MM.1S (cell line): ENCODE data around the gene GCNT3.
"Not testable (repeated sequence)": the region's sequence is repeated elsewhere in the genome, so short reads cannot be mapped to it uniquely, and the experiment has no call there.

ENCODE experiments used
- DNase-seq: peaks from one replicate; pipeline ENCODE4 v3.0.0-alpha.2; 2015
- H2AFZ ChIP-seq: fragments of 300-600 bp; sonication (generic); 2 replicates; pipeline ENCODE4 v1.6.0; 2016; ENCODE audit warnings: antibody characterized with exemption, low read length
- H3F3A ChIP-seq: fragments of 300-600 bp; sonication (generic); 2 replicates; pipeline ENCODE4 v1.6.1; 2016; ENCODE audit warnings: mild to moderate bottlenecking, antibody characterized with exemption, low read length, moderate library complexity, mixed read lengths; ENCODE audit not compliant: insufficient read depth
- H3K27ac ChIP-seq: fragments of 300-600 bp; sonication (generic); 2 replicates; pipeline ENCODE4 v1.5.1; 2016; ENCODE audit warnings: mild to moderate bottlenecking, low read length
- H3K27me3 ChIP-seq: fragments of 300-600 bp; sonication (generic); replicated peaks from 2 replicates; pipeline ENCODE4 v1.6.0; 2016; ENCODE audit warnings: low read length; ENCODE audit not compliant: insufficient read depth
- H3K36me3 ChIP-seq: fragments of 300-600 bp; sonication (generic); replicated peaks from 2 replicates; pipeline ENCODE4 v1.6.1; 2016; ENCODE audit warnings: mild to moderate bottlenecking, low read length, mixed read lengths; ENCODE audit not compliant: insufficient read depth
- H3K4me1 ChIP-seq: fragments of 300-600 bp; sonication (generic); 2 replicates; pipeline ENCODE4 v1.6.1; 2016; ENCODE audit warnings: low read length, mixed read lengths
- H3K4me2 ChIP-seq: fragments of 300-600 bp; sonication (generic); 2 replicates; pipeline ENCODE4 v1.6.0; 2016; ENCODE audit warnings: low read depth, low read length
- H3K4me3 ChIP-seq: fragments of 300-600 bp; sonication (generic); 2 replicates; pipeline ENCODE4 v1.5.1; 2016; ENCODE audit warnings: low read length, mixed read lengths
- H3K79me2 ChIP-seq: fragments of 300-600 bp; sonication (generic); 2 replicates; pipeline ENCODE4 v1.6.1; 2016; ENCODE audit warnings: mixed run types, low read length, mixed read lengths
- H3K9ac ChIP-seq: fragments of 300-600 bp; sonication (generic); 2 replicates; pipeline ENCODE4 v1.6.1; 2016; ENCODE audit warnings: low read length, mixed read lengths
- H3K9me2 ChIP-seq: fragments of 300-600 bp; sonication (generic); replicated peaks from 2 replicates; pipeline ENCODE4 v1.6.1; 2016; ENCODE audit warnings: mild to moderate bottlenecking, low read length, mixed read lengths; ENCODE audit not compliant: insufficient read depth
- H3K9me3 ChIP-seq: fragments of 300-600 bp; sonication (generic); replicated peaks from 2 replicates; pipeline ENCODE4 v1.6.1; 2016; ENCODE audit warnings: mild to moderate bottlenecking, low read length, mixed read lengths; ENCODE audit not compliant: insufficient read depth
- H4K20me1 ChIP-seq: fragments of 300-600 bp; sonication (generic); 2 replicates; pipeline ENCODE4 v1.6.1; 2016; ENCODE audit warnings: mild to moderate bottlenecking, low read length, moderate library complexity, mixed read lengths; ENCODE audit not compliant: insufficient read depth
- EZH2 ChIP-seq: fragments of 300-600 bp; sonication (generic); optimal IDR thresholded peaks from 2 replicates; pipeline ENCODE3; 2017; ENCODE audit warnings: low read depth, mild to moderate bottlenecking, antibody characterized with exemption, low read length, mixed read lengths
- EZH2phosphoT487 ChIP-seq: fragments of 300-600 bp; sonication (generic); IDR thresholded peaks from 2 replicates; pipeline ENCODE4 v1.6.1; 2018; ENCODE audit warnings: antibody characterized with exemption, low read length
- TF ChIP-seq, protein P1 (sequence below): fragments of 300-600 bp; sonication (generic); IDR thresholded peaks from 2 replicates; pipeline ENCODE4 v1.5.1; 2016; ENCODE audit warnings: antibody characterized with exemption, low read length, mixed read lengths

Gene GCNT3

DNA sequence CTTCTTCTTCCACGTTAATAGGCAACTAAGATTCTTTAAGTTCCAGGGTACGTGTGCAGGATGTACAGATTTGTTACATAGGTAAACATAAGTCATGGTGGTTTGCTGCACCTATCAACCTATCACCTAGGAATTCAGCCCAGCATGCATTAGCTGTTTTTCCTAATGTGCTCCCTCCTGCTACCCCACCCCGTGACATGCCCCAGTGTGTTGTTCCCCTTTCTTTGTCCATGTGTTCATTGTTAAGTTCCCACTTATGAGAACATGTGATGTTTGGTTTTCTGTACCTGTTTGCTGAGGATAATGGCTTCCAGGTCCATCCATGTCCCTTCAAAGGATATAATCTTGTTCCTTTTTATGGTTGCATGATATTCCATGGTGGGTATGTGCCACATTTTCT, 24.6 kb downstream of the GCNT3 start:
- H3K9me3 ChIP-seq = no peaks in the 10 kb centered on the region
- TF ChIP-seq, protein P1, sequence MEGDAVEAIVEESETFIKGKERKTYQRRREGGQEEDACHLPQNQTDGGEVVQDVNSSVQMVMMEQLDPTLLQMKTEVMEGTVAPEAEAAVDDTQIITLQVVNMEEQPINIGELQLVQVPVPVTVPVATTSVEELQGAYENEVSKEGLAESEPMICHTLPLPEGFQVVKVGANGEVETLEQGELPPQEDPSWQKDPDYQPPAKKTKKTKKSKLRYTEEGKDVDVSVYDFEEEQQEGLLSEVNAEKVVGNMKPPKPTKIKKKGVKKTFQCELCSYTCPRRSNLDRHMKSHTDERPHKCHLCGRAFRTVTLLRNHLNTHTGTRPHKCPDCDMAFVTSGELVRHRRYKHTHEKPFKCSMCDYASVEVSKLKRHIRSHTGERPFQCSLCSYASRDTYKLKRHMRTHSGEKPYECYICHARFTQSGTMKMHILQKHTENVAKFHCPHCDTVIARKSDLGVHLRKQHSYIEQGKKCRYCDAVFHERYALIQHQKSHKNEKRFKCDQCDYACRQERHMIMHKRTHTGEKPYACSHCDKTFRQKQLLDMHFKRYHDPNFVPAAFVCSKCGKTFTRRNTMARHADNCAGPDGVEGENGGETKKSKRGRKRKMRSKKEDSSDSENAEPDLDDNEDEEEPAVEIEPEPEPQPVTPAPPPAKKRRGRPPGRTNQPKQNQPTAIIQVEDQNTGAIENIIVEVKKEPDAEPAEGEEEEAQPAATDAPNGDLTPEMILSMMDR = no peak
- no peak for TF ChIP-seq EZH2
- no peak for TF ChIP-seq EZH2phosphoT487
- no peaks in the 10 kb centered on the region for H4K20me1 ChIP-seq
- H3K27me3 ChIP-seq = no peaks in the 10 kb centered on the region
- no peak overlapping the region for H3K27ac ChIP-seq
- no peak for DNase-seq
- no peaks in the 10 kb centered on the region for H3K4me1 ChIP-seq
- no peaks in the 10 kb centered on the region for H3K79me2 ChIP-seq
- H3K9me2 ChIP-seq = no peaks in the 10 kb centered on the region
- H3K4me3 ChIP-seq = no peak overlapping the region
- H2AFZ ChIP-seq = no peak overlapping the region
- H3K9ac ChIP-seq = no peak overlapping the region
- no peaks in the 10 kb centered on the region for H3F3A ChIP-seq
- no peaks in the 10 kb centered on the region for H3K36me3 ChIP-seq
- no peak overlapping the region for H3K4me2 ChIP-seq

DNA sequence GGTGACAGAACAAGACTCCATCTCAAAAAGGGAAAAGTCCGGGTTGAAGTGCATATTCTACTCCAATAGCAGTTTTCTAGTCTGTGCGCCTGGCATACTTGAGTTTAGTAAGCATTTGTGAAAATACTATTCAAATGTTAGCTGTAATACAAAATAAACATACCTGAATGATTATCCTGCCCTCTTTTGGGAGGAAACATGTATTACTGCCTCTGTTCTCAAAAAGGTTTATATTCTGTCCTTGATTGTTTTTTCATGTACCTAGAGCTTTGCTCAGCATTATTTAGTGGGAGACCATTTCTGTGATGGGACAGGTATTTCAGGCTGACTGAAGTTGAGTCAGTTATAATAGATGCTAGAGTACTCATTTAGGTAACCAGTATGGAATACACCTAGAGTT, 25.9 kb downstream of the GCNT3 start:
- not testable (repeated sequence) for H3K79me2 ChIP-seq, DNase-seq, H3K27me3 ChIP-seq, H3K27ac ChIP-seq, H3K9ac ChIP-seq, H3K4me2 ChIP-seq, H3K4me1 ChIP-seq, H3K36me3 ChIP-seq, H4K20me1 ChIP-seq, H3K4me3 ChIP-seq, H2AFZ ChIP-seq, H3K9me2 ChIP-seq, H3K9me3 ChIP-seq, H3F3A ChIP-seq
- TF ChIP-seq, protein P1 = peak; percentile 7; the same call in 1 of the 2 replicates

DNA sequence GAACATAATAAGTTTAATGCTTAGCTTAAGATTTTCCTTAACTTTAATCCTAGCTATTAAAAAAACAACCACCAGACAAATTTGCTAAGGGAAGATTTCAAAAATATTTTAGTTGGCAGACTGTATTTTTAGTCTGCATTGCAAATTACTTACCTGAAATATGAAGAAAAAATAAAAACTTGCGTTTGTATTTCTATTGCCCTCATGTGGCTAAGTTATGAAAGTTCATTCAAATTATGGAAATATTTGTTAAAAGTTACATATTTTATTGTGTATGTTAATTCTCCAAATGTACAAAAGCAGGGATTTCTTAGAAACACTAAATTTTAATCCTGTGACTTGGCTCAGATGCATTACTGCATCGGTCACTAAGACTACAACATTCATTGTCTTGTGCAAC, 30.8 kb downstream of the GCNT3 start:
- TF ChIP-seq, protein P1 = peak; percentile 20; the same call in 1 of the 2 replicates
- no peak for TF ChIP-seq EZH2
- no peak for TF ChIP-seq EZH2phosphoT487
- Histone ChIP-seq H3K4me3 (no peak overlapping the region), H3K27ac (no peak overlapping the region), H3K9me3 (no peaks in the 10 kb centered on the region), H3K4me1 (no peaks in the 10 kb centered on the region), H3K9ac (no peak overlapping the region), H3K36me3 (peaks cover 2% of the 10 kb centered on the region; the same call in 1 of the 2 replicates), H4K20me1 (no peaks in the 10 kb centered on the region), H3F3A (no peaks in the 10 kb centered on the region), H3K79me2 (peaks cover 6% of the 10 kb centered on the region; the same call in 1 of the 2 replicates), H2AFZ (no peak overlapping the region), H3K9me2 (no peaks in the 10 kb centered on the region), H3K27me3 (no peaks in the 10 kb centered on the region), H3K4me2 (no peak overlapping the region)
- DNase-seq = no peak

DNA sequence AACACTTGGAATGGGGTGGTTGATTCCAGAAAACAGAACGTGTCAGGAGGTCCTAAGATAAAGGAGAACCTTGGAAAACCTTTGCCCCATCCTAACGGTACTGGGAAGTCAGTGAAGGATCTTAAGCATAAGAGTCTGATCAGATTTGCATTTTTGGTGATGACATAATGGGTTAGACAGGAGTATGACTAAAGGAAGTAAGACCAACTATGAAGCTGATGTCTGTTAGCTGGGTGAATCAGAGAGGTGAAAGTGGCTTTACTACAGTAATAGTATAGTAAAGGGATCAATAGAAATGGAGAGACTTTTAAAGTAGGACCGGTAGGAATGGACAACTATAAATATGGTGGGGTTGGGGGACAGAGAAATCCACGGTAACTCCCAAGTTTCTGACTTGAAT, 33.2 kb downstream of the GCNT3 start:
- peaks cover 7% of the 10 kb centered on the region; the same call in 1 of the 2 replicates for H3K36me3 ChIP-seq
- H3K9me2 ChIP-seq = no peaks in the 10 kb centered on the region
- H3K9ac ChIP-seq = no peak overlapping the region
- H3F3A ChIP-seq = no peaks in the 10 kb centered on the region
- H4K20me1 ChIP-seq = no peaks in the 10 kb centered on the region
- H2AFZ ChIP-seq = no peak overlapping the region
- H3K4me2 ChIP-seq = no peak overlapping the region
- H3K27ac ChIP-seq = no peak overlapping the region
- TF ChIP-seq EZH2 = no peak
- TF ChIP-seq, protein P1 = no peak
- no peak for TF ChIP-seq EZH2phosphoT487
- H3K9me3 ChIP-seq = no peaks in the 10 kb centered on the region
- no peak overlapping the region for H3K4me3 ChIP-seq
- no peaks in the 10 kb centered on the region for H3K4me1 ChIP-seq
- H3K79me2 ChIP-seq = peaks cover 6% of the 10 kb centered on the region; the same call in 1 of the 2 replicates
- DNase-seq = no peak
- no peaks in the 10 kb centered on the region for H3K27me3 ChIP-seq

DNA sequence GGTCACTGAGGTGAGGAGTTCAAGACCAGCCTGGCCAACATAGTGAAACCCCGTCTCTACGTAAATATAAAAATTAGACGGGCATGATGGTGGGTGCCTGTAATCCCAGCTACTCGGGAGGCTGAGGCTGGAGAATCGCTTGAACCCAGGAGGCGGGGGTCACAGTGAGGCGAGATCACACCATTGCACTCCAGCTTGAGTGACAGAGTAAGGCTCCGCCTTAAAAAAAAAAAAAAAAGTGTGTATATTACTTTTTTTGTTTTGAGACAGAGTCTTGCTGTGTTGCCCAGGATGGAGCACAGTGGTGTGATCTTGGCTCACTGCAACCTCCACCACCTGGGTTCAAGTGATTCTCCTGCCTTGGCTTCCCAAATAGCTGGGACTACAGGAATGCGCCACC, 34.2 kb downstream of the GCNT3 start:
- not testable (repeated sequence) for H3K9ac ChIP-seq, H3K27me3 ChIP-seq, H3K9me3 ChIP-seq, H4K20me1 ChIP-seq, H3K9me2 ChIP-seq, H3K4me2 ChIP-seq, H3K27ac ChIP-seq, H2AFZ ChIP-seq, H3K79me2 ChIP-seq, DNase-seq, H3K4me3 ChIP-seq, H3K4me1 ChIP-seq, H3F3A ChIP-seq
- peaks cover 12% of the 10 kb centered on the region; the same call in 1 of the 2 replicates for H3K36me3 ChIP-seq
